Right hindlimb (tissue), 1 donor: Measurements from ENCODE around the gene SLC48A1.

Source experiments
- DNase-seq: peaks from one replicate; pipeline ENCODE4 v3.0.0-alpha.2; 2018

Gene SLC48A1

DNA sequence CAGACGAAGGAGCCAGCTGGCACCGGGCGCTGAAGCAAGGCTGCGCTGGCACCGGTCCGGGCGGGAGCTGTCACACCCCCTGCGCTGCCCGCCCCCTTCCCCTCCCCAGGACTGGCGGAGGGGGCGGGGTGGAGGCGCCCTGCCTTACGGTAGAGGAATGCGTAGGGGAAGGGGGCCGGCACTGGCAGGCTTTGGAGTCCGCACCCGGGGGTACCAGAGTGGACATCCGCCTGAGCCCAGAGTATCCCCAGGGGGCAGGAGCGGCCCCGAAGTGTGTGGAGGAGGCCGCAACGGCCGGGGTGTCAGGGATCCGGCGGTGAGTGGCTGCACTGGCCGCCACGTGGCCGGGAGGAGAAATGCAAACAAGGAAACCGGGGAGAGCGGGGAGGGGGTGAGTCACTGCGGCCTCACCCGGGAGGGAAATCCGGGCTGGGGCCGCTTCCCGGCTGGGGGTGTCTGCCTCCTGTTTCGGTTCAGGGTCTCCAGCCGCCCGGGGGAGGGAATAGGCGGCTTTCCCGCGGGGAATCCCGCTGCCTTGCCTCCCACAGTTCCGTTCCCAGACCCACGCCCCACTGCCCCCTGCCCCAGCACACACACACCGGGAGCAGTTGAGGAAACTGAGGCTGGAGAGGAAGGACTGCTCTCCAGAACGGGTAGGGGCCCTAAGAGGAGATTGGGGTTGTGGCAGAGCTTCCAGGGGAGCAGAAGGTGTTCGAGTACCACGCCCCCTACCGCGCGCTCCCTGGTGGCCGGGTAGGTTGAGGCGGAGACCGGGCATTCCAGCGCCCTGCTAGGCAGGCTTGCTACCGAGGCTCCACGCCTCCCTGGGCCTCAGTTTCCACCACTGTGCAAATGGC lies 14.0 kb upstream of the SLC48A1 start, which contains the start of gene RAPGEF3:
Gene RAPGEF3, minus strand, starts transcription at position 47 of the 857 bp plus-strand sequence. CDS start 324 bp downstream, outside the sequence.
- peak; percentile 89 for DNase-seq

DNA sequence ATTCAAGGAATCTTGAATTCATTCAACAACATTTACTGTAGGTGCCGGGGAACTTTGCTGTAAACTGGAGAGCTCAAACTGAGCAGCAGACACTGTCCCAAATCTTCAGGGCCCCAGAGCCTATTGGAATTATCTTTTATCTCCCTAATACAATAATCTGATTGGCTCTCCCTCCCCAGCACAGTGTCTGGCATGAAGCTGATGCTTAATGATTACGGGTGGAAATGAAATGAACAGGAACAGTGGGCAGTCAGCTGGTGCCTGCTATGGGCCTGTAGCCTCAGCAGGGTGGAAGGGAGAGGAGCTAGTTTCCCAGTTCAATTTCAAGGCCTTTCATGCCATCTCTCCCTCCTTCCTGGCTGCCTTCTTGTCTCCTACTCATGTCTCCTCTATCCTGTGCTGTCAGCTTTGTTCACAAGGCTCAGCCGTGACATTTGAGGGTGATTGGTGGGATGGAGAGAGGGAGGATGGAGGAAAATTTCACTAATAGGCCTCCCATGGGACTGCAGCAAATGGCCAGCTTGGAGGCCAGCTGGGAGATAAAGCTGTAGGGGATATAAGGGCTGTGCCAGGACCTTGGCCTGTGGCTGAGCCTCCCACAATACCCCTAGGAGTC lies 10.1 kb upstream of the SLC48A1 start:
- no peak for DNase-seq

DNA sequence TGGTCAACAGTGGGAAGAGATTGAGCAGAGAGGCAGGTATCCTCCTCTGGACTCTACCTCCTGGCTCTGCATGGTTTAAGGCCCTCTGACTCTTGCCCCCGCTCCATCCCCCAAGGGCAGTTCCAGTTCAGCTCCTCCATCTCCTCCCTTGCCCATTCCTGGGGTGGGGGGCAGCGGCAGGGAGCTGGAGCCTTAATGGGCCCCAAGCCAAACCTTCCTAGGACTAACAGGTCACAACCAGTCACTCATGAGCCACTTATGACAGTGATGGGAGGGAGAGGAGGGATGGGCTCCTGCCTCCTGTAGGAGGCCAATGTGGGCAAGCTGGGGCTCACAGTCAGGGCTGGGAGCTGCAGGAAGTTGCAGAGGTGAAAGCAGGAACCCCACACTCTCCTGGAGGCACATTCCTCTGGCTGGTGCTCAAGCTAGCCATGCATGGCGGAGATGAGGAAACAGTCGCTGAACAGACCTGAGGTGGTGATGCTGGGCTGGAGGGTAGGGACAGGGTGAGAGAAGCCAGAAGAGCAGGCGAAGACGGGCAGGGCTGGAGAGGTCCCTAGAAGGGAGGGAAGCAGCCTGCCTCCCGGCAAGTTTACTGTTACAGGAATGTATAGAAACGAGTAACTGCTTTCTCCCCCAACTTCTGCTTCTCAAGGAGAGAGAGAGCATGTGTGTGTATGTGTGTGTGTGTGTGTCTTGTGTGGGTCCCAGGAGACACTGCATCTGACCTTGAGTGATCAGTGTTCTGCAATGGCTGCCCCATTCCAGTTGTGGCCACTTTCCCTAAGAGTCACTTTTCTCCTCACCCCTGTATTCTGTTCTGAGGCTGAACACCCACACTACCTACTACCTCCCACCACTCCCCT lies 9.3 kb upstream of the SLC48A1 start:
- DNase-seq, result no peak

DNA sequence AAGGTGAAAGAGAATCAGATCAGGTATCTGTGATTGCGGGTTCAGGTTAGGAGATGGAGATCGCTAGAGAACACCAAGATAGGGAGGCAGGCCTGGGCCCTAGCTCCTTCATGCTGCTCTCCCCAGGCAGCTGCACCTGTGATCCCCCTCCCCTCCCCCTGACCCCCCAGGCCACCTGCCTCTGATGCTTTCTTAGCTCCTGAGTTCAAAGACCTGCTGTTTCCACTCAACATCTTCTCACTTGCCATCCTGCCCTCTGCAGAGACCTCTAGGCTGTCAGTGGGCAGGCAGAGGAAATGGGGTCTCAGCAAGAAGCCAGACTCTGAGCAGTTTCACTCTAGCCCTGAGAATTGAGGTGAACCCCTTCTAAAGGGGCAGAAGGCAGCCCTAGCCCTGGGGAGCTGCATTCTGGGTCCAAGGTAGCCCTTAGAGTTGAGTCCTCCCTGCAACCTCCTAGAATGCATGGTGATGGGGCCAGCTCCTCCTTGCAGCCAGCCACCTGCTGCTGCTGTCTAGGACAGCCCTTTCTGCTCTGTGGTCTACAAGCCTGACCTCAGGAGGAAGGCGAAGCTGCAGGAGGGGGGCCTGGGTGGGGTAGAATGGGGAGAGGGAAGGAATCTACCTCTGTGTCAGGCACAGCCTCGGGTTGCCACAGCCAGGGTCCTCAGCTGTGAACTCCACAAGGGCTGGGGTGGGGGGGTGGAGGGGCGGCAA lies 6.4 kb upstream of the SLC48A1 start:
- DNase-seq, result no peak

DNA sequence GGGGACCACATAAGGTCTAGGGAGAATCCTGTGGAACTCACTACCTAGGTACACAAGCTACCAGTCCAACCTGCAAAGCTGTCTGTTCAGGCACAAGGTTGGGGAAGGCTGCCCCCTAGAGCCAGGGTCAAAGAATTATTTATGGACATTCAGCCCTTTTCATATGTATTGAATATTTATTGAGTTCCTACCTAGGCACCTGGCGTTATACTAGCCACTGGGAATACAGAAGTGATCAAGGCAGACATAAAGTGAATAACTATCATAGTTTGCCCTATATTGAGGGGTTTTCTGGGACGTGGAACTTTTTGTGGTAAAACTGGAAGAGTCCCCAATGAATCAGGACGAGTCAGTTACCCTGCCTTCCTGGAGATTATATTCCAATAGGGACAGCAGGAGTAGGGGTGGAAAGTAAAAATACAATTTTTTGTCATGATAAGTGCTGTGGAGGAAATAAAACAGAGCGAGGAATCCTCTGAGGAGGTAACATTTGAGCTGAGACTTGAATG lies 5.8 kb upstream of the SLC48A1 start:
- DNase-seq, result no peak

DNA sequence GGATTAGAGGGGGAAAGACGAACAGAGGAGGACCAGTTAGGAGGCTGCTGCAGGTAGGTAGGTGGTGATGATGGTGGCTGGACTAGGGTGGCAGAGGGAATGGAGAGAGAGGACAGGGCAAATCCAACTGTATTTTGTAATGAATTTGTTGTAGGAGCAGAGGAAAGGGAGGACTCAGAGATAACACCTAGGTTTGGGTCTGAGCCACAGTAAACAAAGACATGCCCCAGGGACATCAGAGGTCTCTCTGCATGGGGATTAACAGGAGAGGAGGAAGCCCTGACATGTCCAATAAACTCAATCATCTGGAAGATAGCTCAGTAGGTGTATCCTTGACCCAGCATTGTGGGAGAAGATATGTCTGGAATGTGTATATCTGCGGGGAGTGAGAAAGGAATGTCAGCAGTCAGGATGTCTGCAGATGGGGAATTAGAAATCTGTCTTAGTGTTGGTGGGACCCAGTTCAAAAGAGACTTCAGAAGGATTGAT lies 4.7 kb upstream of the SLC48A1 start:
- no peak for DNase-seq

DNA sequence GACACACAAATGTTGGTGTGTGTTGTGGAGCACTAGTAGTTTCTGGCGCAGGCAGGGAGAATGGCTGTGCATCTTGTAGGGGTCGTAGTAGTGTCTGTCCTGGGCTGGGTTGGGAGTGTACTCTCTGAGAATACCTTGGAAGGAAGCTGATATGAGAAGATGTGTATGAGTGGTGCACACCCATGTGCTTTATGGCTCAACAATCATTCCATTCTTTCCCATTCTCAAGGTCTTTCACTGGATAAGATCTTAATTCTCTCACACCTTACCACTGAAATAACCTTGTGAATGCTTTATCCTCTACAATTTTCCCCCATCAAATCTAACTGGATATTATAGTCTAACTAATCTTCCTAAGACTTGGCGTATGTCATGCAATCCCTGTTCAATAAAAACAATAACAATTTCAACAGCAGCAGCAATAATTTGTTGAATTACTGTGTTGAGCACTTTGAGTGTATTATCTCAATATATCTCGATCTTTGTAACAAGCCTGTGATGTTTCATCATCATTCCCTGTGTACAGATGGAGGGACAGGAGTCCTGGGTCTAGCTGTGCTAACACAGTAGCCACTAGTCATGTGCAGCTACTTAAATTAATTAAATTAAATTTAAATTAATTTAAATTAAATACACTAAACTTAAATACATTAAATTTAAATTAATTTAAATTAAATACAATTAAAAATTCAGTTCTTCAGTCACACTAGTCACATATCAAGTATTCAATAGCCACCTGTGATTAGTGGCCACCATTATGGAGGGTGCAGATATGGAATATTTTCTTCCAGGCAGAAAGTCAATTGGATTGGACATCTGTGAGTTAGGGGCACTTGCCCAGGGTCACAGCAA lies 3.6 kb upstream of the SLC48A1 start:
- no peak for DNase-seq

DNA sequence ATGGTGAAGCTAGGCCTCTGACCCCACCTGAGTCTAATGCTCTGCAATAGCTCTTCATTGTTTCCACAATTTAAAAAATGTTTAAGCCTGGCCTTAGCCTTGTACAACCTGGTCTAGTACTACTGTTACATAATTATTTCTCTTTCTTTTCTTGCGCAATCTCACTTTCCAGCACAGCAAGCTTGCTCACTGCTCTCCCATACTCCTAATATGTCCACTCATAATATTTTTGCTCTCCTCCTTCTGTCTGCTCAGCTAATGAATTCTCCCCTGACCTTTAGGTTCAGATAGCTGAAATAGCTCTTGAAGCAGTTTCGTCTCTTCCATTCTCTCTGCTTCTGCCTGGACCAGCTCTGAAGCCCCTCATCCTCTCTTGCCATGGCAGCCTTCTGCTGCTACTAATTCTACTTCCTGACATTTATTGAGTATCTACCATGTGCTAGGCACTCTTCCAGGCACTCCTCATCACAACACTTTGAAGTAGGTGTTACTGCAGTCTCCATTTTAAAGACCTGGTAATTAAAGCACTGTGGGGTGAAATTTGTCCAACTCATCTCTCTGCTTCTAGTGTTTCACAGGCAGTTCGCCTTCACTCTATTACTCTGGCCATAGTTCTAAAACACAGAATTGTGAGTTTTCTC lies 2.8 kb upstream of the SLC48A1 start:
- no peak for DNase-seq

DNA sequence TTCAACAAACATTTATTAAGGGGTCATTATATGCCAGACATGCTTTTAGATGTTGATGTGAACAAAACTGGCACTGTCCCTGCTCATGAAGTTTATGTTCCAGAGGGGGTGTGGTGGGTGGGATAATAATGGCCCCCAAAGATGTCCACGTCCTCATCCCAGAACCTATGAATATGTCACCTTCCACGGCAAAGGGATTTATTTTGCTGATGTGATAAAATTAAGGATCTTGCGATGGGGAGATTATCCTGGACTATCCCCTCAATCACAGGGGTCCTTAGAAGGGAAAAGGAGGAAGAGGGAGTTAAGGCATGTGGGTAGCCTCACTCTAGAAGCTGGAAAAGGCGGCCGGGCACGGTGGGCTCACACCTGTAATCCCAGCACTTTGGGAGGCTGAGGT lies 1.7 kb upstream of the SLC48A1 start:
- no peak for DNase-seq

DNA sequence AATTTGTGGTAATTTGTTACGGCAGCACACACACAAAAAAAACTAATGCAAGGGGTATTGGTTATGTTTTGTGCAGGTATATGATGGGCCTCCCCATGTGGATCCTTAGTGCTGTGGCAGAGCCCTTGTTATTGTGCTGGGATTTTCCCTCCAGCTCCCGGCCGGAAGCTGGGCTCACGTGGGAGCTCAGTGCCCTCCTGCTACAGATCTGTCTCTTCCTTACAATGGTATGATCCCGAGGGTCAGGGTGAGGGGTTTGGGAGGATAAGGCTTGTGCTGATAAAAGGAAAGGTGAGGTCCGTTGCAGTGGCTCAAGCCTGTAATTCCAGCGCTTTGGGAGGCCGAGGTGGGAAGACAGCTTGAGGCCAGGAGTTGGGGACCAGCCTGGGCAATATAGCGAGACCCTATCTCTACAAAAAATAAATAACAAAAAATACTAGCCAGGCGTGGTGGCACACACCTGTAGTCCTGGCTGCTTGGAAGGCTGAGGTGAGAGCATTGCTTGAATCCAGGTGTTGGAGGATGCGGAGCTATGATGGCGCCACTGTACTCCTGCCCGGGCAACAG lies 861 bp upstream of the SLC48A1 start:
- no peak for DNase-seq

DNA sequence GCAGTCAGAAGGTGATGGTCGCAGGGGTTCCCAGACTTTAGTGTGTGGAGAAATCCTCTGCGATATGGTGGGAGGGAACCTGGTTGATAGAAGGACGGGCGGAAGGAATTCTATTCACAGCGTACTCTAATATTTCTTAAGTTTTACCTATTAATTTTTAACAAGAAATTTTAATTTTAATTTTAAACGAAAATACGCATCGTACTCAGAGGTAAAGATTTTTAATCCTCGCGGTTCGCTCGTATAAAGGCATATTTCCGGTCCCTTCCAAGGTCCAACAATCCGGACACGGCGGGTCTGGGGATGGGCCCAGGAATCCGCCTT lies 338 bp upstream of the SLC48A1 start:
- no peak for DNase-seq

DNA sequence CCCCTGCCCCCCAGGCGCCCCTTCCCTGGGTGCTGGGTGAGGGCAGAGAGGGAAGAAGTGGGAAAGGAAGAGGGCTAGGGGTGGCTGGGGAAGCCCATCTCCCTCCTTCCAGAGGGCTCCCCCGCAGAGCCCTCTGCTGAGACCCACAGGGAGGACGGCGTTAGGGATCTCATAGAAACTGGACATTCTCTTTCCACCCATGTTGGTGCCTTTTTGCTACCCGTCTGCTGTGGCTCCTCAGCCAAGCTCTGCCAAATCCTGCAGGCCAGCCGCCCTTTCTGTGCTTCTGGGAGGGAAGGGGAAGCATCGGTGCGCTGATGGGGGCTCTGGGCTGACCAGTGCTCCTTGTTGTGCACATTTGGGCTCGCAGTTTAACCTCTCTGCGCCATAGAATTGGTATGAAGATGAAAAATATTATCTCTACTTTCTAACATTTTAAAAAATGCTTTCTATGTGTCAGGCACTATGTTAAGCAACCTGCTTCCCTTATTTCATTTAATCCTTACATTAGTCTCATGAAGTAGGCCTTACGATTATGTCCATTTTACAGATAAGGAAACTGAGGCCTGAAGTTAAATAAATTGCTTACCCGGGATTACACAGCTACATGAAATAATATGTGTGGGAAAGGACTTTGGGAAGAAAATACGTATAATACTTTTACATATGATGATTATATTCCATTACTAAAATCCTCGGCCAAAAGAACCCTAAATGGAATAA lies 981 bp downstream of the SLC48A1 start:
- DNase-seq, result no peak

DNA sequence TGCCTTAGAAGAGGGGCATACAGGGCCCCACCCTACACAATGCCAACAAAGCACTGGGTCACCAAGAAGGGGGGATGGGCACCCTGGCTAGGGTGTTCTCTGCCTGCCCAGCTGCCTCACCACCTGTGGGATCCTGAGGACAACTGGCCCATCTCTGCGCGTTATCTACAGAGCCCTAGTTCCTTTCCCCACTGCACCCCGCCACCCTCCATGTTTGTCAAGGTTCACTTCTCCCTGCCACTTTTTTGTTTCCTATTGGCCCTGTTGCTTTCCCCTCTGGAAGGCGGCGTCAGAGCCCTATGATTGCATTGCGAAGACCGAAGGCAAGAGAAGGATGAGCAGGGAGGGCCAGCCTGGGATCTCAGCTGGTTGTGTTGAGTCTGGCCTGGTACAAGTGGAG lies 1.6 kb downstream of the SLC48A1 start:
- DNase-seq, result no peak

DNA sequence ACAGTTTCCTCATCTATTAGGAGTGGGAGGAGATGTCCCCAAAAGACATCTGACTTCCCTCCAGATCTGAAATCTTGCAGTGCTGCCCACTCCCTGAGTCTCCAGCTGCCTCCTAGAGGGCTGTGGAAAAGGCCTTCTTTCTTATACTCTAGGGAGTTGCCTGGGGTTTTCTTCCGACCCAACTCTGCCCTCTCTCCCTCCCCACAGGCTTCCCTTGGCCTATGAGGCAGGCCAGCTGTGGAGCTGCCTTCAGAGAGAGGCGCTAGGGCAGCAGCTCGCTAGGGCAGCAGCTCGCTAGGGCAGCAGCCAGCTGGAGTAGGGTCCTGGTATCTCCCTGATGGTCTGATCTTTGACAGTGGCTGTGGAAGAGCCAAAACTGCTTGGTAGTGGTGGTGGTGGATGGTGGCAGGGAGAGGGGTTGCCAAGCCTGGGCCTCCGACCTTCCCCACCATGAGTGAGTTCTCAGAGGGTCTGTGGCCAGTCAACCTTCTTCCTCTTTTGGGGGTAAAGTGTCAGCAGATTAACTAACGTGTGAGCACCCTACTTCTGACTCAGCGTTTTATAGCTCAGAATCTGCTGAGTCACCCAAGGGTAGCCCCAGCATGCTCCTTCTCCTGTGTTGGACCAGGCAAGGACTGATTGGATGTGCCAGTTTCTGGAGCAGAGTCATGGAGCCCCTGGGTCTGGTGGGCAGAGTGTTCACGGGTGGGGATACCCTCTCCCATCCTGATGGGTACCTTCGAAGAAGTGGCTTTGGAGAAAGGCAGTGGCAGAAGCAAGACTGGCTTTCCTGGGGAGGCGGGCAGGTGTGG lies 2.3 kb downstream of the SLC48A1 start:
- no peak for DNase-seq

DNA sequence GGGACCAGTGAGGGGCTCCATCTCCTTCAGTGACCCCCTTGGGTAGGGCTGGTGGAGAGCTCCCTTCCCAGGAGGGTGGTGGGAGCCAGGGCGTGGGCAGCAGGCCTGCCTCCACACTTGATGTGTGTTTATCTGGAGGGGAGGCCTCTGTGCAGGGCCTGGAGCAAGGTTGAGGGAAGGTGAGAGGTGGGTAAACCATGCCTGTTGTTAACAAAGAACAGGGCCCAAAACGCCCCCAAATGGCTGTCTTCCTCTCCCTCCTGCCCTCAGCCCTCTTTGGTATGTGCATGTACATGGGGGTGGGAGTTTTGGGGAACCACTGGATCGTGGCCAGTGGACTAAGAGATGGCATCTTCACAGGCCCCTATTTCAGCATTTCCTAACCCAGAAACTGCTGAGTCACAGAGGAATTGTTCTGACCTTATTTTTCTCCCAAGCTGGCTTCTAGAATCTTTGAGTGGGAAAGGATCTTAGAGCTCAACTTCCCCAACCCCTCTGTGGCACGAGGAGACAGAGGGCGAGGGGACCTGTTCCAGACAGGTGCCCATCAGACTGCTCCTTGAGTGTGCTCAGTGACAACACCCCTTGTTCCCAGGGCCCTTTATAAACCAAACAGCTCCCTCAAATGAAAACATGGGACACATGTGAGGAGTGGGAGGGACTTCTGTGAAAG lies 3.6 kb downstream of the SLC48A1 start:
- DNase-seq, result no peak

DNA sequence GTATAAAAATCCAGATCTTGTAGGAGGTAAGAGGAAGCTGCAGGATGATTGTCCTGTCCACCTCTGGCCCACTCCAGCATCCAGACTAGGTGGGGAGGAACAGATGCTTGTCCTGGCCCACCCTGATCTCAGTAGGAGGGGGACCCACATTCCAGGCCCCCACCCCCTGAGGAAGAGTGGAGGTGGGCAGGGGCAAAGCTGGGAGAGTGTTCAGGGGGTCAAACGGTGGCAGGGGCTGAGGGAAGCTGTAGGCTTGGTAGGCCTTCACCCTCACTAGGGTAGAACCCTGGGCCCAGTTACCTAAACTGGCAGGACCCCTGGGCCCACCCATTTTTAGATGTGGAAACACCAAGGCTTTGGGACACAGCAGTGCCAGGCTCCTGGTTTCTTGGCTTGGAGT lies 4.1 kb downstream of the SLC48A1 start:
- DNase-seq, result no peak

DNA sequence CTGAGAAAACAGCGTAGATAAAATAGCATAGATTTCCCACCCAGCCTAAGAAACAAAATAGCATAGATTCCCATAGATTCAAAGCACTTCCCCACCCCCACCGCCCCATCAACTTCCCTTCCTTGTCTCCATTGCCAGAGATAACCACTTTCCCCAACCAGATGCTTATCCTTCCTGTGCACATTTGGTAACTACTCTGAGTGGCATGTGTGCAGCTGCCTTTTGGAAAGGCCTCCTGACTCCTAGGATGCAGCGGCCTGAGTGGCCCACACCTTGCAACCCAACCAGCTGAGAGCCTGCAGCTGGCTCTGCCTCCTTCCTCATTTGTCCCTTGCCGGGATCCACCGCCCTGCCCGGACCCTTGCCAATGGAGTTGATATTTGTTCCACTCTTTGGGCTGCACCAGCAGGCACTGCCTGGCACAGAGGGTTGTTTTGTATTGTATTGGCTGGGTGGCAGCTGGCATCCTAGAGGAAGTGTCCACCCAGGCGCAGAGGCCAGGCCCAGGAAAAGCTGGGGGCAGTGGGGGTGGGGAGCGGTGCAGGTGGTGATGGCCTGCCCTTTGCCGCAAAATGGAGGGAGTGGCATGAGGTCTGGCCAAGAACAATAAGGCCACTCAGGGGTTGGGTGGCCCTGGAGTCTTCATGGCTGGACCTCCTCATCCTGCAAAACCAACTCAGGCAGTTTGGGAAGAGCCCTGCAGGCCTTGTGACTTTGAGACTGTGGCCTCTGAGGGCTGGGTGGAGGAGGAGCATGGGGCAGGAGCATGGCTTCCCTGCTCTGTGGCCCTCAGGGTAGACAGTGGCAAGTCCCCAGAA lies 4.9 kb downstream of the SLC48A1 start:
- DNase-seq, result no peak

DNA sequence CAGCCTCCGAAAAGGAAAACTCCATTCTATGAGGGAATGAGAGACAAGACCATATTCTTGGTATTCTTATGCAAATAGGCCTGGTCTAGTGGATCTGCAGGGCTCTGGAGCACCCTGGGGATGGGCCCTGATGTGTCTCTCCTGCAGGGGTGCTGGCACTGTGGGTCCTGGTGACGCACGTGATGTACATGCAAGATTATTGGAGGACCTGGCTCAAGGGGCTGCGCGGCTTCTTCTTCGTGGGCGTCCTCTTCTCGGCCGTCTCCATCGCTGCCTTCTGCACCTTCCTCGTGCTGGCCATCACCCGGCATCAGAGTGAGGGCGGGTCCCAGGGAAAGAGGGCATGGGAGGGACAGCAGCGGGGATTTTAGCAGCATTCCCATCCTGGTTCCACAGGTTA lies 5.8 kb downstream of the SLC48A1 start:
- DNase-seq, result no peak
